OCI-LY7 (cell line): ENCODE results near the gene STAT1.

Source experiments
- EZH2phosphoT487 ChIP-seq: fragments of 200-600 bp; sonication (generic); IDR thresholded peaks from 2 replicates; pipeline ENCODE4 v1.6.1; 2018; ENCODE audit warnings: low read depth, borderline replicate concordance, mild to moderate bottlenecking, mixed run types, antibody characterized with exemption, low read length, moderate library complexity, mixed read lengths
- TF ChIP-seq, protein P1 (sequence below): fragments of 200-600 bp; sonication (generic); conservative IDR thresholded peaks from 2 replicates; pipeline ENCODE4 v1.5.1; 2014; ENCODE audit warnings: mild to moderate bottlenecking, antibody characterized with exemption, low read length, moderate library complexity, mixed read lengths

- TF ChIP-seq, protein P1, sequence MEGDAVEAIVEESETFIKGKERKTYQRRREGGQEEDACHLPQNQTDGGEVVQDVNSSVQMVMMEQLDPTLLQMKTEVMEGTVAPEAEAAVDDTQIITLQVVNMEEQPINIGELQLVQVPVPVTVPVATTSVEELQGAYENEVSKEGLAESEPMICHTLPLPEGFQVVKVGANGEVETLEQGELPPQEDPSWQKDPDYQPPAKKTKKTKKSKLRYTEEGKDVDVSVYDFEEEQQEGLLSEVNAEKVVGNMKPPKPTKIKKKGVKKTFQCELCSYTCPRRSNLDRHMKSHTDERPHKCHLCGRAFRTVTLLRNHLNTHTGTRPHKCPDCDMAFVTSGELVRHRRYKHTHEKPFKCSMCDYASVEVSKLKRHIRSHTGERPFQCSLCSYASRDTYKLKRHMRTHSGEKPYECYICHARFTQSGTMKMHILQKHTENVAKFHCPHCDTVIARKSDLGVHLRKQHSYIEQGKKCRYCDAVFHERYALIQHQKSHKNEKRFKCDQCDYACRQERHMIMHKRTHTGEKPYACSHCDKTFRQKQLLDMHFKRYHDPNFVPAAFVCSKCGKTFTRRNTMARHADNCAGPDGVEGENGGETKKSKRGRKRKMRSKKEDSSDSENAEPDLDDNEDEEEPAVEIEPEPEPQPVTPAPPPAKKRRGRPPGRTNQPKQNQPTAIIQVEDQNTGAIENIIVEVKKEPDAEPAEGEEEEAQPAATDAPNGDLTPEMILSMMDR: no peak
- no peak for TF ChIP-seq EZH2phosphoT487
Observed at GRCh38 chr2:190988910-190989309, 25.1 kb downstream of the STAT1 start.
